Muscle layer of colon (tissue), 2 donors: ENCODE results near the gene RGS5.

ENCODE experiments used
- H3K27ac ChIP-seq: one replicate; pipeline ENCODE4 v1.7.0; 2013; ENCODE audit warnings: low read depth, mild to moderate bottlenecking, low read length, moderate library complexity
- H3K27me3 ChIP-seq, 2 donors: one replicate each; pipeline ENCODE4 v1.7.0; 2013; ENCODE audit warnings: low read length in 2 of 2, mild to moderate bottlenecking in 2 of 2; ENCODE audit not compliant: insufficient read depth in 2 of 2, control insufficient read depth in 1 of 2
- H3K36me3 ChIP-seq: one replicate; pipeline ENCODE4 v1.7.0; 2013; ENCODE audit warnings: mild to moderate bottlenecking, low read length; ENCODE audit not compliant: insufficient read depth
- H3K4me1 ChIP-seq: one replicate; pipeline ENCODE4 v1.7.0; 2013; ENCODE audit warnings: mild to moderate bottlenecking, low read length; ENCODE audit not compliant: insufficient read depth
- H3K4me3 ChIP-seq, 2 donors: one replicate each; pipeline ENCODE4 v1.7.0; 2013; ENCODE audit warnings: low read length in 2 of 2, low read depth in 1 of 2, mild to moderate bottlenecking in 1 of 2, moderate library complexity in 1 of 2
- H3K9ac ChIP-seq: one replicate; pipeline ENCODE4 v1.7.0; 2013; ENCODE audit warnings: low read length
- H3K9me3 ChIP-seq: one replicate; pipeline ENCODE4 v1.7.0; 2013; ENCODE audit warnings: mild to moderate bottlenecking, low read length
- donor health status: abdominal sarcoma.
- donor health status: Adenocarcinoma of cecum.

Gene RGS5

DNA sequence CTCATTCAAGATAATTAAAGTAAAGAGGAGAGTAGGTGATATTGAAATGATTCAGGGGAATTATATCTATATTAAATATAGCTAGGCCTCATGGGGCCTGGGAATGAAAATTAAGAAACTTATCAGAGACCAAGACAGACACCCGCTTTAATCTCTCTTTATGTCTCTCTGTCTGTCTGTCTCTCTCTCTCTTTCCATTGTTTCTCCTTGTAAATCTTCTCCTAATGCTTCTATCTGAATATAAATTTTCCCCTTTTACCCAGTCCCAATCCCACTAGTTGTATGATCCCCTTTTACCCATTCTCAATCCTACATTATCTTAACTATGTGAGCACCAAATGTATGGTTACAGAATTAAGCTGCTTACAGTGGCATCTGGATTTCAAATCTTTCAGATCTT is 61.2 kb downstream of the RGS5 start:
- H3K4me3 ChIP-seq = no peak overlapping the region
- H3K27me3 ChIP-seq = no peaks in the 10 kb centered on the region
- no peak overlapping the region for H3K27ac ChIP-seq
- H3K9me3 ChIP-seq = no peaks in the 10 kb centered on the region
- H3K4me1 ChIP-seq = no peaks in the 10 kb centered on the region
- H3K9ac ChIP-seq = no peak overlapping the region
- H3K36me3 ChIP-seq = no peaks in the 10 kb centered on the region

DNA sequence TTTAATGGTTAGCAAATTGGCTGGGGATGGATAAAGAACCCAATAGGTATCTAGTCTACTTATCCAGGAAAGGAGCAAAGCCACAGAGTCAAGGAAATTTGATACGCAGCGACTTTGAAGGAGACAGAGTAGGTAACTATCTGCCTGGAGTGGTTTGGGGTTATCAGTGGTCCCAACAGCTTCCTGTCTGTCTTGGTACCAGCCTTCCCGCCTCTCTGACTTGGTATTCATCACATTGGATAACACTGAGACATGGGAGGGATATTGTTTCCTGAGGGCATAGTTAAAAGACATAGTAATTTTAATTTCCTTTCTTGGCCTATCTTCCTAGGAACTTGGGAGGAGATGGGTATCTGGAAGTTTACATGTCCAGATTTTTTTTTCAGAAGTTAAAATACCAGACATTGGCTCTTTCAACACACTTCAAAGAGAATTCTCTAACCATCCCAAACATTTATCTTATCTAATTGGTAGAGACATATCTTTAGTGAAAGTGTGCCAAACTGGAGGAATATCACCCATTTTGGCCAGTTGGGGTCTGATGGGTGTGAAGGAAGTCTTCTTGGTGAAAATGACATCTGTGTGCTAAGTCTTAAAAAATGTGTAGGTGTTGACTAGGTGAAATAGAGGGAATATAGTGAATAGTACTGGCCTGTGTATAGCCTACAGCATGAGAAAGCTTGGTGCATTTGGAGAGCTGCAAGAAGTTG is 65.0 kb downstream of the RGS5 start:
- H3K36me3 ChIP-seq = no peaks in the 10 kb centered on the region
- H3K4me1 ChIP-seq = no peaks in the 10 kb centered on the region
- H3K9me3 ChIP-seq = no peaks in the 10 kb centered on the region
- H3K4me3 ChIP-seq = no peak overlapping the region
- no peak overlapping the region for H3K9ac ChIP-seq
- H3K27me3 ChIP-seq = no peaks in the 10 kb centered on the region
- H3K27ac ChIP-seq = no peak overlapping the region

DNA sequence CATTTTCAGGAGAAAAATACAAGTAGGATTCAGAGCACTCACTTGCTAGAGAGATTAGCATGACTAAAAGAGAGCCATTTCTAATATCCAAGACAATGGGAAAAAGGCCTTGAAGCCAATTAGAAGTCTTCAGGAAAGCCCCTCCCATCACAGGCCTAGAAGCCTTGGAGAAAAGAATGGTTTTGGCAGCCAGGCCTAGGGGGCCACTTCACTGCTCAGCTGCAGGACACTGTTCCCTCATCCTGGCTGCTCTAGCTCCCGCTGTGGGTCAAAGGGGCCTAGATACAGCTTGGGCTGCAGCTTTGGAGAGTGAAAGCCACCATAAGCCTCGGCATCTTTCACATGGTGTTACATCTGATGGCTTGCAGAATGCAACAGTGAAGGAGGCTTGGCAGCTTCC is 70.7 kb downstream of the RGS5 start:
- no peak overlapping the region for H3K27ac ChIP-seq
- no peaks in the 10 kb centered on the region for H3K9me3 ChIP-seq
- no peak overlapping the region for H3K9ac ChIP-seq
- H3K36me3 ChIP-seq = no peaks in the 10 kb centered on the region
- no peaks in the 10 kb centered on the region for H3K27me3 ChIP-seq
- H3K4me3 ChIP-seq = no peak overlapping the region
- H3K4me1 ChIP-seq = peaks cover 18% of the 10 kb centered on the region

DNA sequence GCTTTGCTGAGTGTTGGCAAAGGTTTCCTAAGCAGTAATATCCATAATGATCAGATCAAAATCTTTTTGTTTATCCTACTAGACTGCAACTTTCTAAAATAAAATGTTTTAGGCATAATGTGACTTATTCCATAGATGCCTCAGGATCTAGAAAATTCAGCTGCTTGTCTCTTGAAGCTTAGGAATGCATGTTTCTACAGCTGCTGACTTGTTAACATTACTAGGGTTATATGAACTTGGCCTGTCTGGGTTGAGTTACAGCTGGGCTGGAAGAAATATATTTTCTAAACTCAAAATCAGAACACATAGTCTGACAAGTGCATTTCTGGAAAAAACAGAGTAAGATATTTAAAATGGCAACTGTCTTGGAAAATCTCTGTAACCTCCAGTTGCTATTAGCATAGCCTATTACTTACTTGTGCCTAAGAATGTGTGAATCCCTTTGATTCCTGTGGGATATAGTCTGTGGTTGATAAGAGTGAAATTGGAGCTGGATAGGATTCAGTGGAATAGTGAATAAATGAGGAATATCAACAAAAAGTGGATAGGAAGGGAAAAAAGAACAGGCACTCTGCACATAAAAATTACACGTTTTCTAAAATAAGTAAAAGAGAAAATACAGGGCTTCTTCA is 72.4 kb downstream of the RGS5 start:
- Histone ChIP-seq H3K4me3 (no peak overlapping the region), H3K9me3 (no peaks in the 10 kb centered on the region), H3K36me3 (no peaks in the 10 kb centered on the region), H3K27ac (no peak overlapping the region), H3K9ac (no peak overlapping the region), H3K27me3 (no peaks in the 10 kb centered on the region), H3K4me1 (peaks cover 18% of the 10 kb centered on the region)

DNA sequence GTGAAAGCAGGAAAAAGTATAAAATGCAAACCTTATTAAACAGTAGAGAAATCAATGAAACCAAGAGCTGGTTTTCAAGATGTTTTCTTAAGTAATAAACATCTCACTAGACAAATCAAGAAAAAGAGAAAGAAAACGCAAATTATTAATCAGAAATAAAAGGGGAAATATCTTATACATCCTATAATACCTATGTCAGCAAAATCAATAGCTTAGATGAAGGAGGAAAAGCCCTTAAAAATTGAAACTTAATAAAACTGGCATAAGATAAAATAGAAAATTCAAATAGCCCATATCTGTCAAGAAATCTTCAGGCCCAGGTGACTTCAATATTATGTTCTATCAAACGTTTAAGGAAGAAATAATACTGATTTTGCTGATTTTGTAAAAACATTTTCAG is 74.4 kb downstream of the RGS5 start:
- H3K9ac ChIP-seq = no peak overlapping the region
- H3K27me3 ChIP-seq = no peaks in the 10 kb centered on the region
- no peaks in the 10 kb centered on the region for H3K9me3 ChIP-seq
- peaks cover 18% of the 10 kb centered on the region for H3K4me1 ChIP-seq
- H3K36me3 ChIP-seq = no peaks in the 10 kb centered on the region
- no peak overlapping the region for H3K4me3 ChIP-seq
- H3K27ac ChIP-seq = no peak overlapping the region

DNA sequence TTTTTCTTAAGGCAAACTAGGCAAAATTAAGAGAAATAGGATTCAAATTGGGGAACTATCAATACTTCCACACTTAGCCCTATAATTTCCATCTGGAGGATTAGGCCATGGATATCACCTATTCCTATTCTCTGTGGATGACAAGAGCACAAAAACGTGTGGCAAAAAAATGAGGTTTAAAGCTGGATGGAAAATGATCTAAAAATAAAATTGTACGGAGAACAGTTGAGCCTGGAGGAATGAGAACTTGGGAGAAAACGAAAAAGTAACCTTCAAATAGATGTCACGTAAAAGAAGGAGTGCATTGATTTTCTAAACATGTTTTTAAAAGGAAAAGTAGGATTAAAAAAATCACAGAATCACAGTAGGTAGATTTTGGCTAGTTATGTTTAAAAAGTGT is 77.9 kb downstream of the RGS5 start:
- H3K36me3 ChIP-seq = no peaks in the 10 kb centered on the region
- peaks cover 10% of the 10 kb centered on the region for H3K4me1 ChIP-seq
- no peak overlapping the region for H3K9ac ChIP-seq
- H3K27me3 ChIP-seq = no peaks in the 10 kb centered on the region
- H3K27ac ChIP-seq = no peak overlapping the region
- H3K9me3 ChIP-seq = no peaks in the 10 kb centered on the region
- H3K4me3 ChIP-seq = no peak overlapping the region

DNA sequence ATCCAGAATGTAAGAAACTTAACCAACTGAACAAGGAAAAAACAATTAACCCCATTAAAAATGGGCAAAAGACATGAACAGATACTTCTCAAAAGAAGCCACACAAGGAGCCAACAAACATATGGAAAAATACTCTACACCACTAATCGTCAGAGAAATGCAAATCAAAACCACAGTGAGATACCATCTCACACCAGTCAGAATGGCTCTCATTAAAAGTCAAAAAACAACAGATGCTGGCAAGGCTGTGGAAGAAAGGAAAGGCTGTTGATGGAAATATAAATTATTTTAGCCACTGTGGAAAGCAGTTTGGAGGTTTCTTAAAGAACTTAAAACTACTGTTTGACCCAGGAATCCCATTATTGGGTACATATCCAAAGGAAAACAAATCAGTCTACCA is 82.3 kb downstream of the RGS5 start:
- no peak overlapping the region for H3K4me3 ChIP-seq
- H3K27ac ChIP-seq = no peak overlapping the region
- H3K27me3 ChIP-seq = no peaks in the 10 kb centered on the region
- no peaks in the 10 kb centered on the region for H3K36me3 ChIP-seq
- H3K9me3 ChIP-seq = no peaks in the 10 kb centered on the region
- H3K4me1 ChIP-seq = no peaks in the 10 kb centered on the region
- H3K9ac ChIP-seq = no peak overlapping the region

DNA sequence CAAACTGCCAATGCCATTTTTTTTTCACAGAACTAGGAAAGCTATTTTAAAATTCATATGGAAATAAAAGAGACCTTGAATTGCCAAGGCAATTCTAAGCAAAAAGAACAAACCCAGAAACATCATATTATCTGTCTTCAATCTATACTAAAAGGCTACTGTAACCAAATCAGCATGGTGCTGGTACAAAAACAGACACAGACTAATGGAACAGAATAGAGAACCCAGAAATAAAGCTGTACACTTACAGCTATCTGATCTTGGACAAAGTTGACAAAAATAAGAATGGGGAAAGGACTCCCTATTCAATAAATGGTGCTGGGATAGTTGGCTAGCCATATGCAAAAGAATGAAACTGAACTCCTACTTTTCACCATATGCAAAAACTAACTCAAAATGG is 83.0 kb downstream of the RGS5 start:
- Histone ChIP-seq H3K36me3 (no peaks in the 10 kb centered on the region), H3K9me3 (no peaks in the 10 kb centered on the region), H3K27ac (no peak overlapping the region), H3K9ac (no peak overlapping the region), H3K27me3 (no peaks in the 10 kb centered on the region), H3K4me3 (no peak overlapping the region), H3K4me1 (no peaks in the 10 kb centered on the region)

DNA sequence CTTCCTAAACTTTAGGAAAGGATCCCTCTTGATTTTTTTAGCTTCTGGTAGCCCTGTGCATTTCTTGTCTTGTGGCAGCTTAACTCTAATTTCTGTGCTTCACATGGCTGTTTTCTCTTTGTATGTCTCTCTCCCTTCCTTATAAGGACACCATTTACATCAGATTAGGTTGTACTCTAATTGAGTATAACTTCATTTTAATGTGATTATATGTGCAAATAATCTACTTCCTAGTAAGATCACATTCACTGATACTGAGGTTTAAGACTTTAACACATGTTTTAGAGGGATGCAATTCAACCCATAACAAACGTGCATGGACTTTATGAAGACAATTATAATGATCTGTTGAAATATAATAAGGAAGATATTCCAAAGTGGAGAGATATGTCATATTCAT is 86.8 kb downstream of the RGS5 start:
- no peaks in the 10 kb centered on the region for H3K27me3 ChIP-seq
- no peaks in the 10 kb centered on the region for H3K4me1 ChIP-seq
- no peaks in the 10 kb centered on the region for H3K36me3 ChIP-seq
- H3K27ac ChIP-seq = no peak overlapping the region
- H3K9me3 ChIP-seq = no peaks in the 10 kb centered on the region
- no peak overlapping the region for H3K9ac ChIP-seq
- H3K4me3 ChIP-seq = no peak overlapping the region

DNA sequence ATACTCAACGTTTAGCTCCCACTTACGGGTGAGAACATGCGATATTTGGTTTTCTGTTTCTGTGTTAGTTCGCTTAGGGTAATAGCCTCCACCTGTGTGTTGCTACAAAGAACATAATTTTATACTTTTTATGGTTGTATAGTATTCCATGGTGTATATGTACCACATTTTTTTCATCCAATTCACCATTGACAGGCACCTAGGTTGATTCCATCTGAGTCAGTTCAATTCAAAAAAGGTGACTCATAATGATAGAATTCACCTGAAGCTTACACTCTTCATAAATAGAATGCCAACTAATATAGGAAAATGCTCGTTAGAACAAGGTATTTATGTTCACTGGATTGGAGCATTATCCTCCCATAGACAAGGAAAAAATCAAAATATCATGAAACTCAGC is 95.1 kb downstream of the RGS5 start:
- H3K27ac ChIP-seq = no peak overlapping the region
- no peaks in the 10 kb centered on the region for H3K27me3 ChIP-seq
- H3K9ac ChIP-seq = no peak overlapping the region
- H3K4me1 ChIP-seq = peaks cover 21% of the 10 kb centered on the region
- H3K9me3 ChIP-seq = no peaks in the 10 kb centered on the region
- H3K4me3 ChIP-seq = no peak overlapping the region
- H3K36me3 ChIP-seq = no peaks in the 10 kb centered on the region

DNA sequence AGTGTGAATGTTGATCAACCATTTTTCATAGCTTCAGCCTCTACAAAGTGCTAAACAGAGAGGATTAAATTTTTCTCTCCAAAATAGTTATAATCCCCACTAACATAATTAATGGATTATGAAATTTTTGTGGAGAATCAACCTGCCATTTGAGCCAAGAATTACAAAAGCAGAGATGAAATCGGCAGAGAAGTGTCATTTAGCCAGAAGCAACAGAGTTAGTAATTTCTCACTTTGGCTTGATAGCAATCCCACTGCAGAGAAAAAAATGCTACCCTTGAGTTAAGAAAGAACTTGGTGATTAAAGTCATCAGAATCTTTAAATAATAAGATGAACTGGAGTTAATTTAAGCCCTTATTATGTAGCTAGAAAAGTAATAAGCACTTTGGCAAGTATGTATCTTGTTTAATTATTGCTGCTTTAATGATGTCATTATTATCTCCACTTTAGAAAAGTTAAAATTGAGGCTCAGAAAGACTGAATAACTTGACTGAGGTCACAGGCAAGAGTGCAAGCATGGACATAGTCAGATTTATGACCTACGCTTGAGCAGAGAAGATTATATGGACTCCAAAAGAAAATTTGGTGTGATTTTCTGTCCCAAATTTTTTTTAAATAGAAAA is 96.2 kb downstream of the RGS5 start:
- H3K4me3 ChIP-seq = no peak overlapping the region
- no peaks in the 10 kb centered on the region for H3K27me3 ChIP-seq
- H3K36me3 ChIP-seq = no peaks in the 10 kb centered on the region
- no peak overlapping the region for H3K9ac ChIP-seq
- H3K27ac ChIP-seq = no peak overlapping the region
- H3K4me1 ChIP-seq = peaks cover 21% of the 10 kb centered on the region
- H3K9me3 ChIP-seq = no peaks in the 10 kb centered on the region
